HepG2 (cell line): ENCODE measurements around the gene ELMOD3. TPM values are rescaled to one million over a fixed set of nuclear protein-coding genes. Genes with fewer than 3 reads are reported as not detected.

ENCODE experiments used
- ATAC-seq: fragments of 200-7000 bp; cut with Tn5 transposase; 3 replicates; pipeline ENCODE4 v1.9.1; 2020; ENCODE audit warnings: mild to moderate bottlenecking, moderate library complexity
- BruUV-seq: library from RNA; stranded (reverse); fragments of 400-500 nt; replicated peaks from 2 replicates; lab custom pipeline; 2021; lab: Mats Ljungman, UMichigan
- CTCF ChIA-PET: fragments of 300-600 bp; formaldehyde crosslinking; extraction: SDS; loops from one replicate; lab custom pipeline; 2021; ENCODE audit warnings: low total read pairs, inconsistent platforms, low intra/inter-chr PET ratio; lab: Yijun Ruan, JAX
- POLR2A ChIA-PET: fragments of 350-600 bp; sonication (Branson Sonifier 250); formaldehyde crosslinking; loops from one replicate; lab custom pipeline; 2020; ENCODE audit warnings: antibody characterized with exemption, inconsistent platforms; lab: Yijun Ruan, JAX
- DNase-seq: peaks from one replicate; pipeline ENCODE4 v3.0.0-alpha.2; 2015; ENCODE audit warnings: low spot score
- FAIRE-seq: peaks from 3 replicates; lab custom pipeline; 2011; peaks lifted over from hg19 to GRCh38; lab: Jason Lieb, UNC
- H2AFZ ChIP-seq: one replicate; pipeline ENCODE4 v1.6.1; 2011; ENCODE audit warnings: low read length, inconsistent platforms
- H3K27ac ChIP-seq: fragments of 300-600 bp; 3 replicates; pipeline ENCODE4 v1.8.0; 2011; ENCODE audit warnings: mixed run types, mild to moderate bottlenecking, mixed read lengths, low read length, inconsistent platforms; ENCODE audit not compliant: insufficient read depth; ENCODE audit errors: extremely low read length
- H3K27me3 ChIP-seq, 2 experiments: fragments of 200-600 bp in 1 of 2; 2 replicates in 1 of 2; 3 replicates in 1 of 2; pipeline versions ENCODE4 v1.6.0 to v1.8.0; 2011; ENCODE audit warnings: low read length in 2 of 2, mild to moderate bottlenecking in 2 of 2, moderate library complexity in 2 of 2, inconsistent platforms in 1 of 2; ENCODE audit not compliant: insufficient read depth in 2 of 2, control insufficient read depth in 1 of 2
- H3K36me3 ChIP-seq, 2 experiments: fragments of 200-600 bp in 1 of 2; replicated peaks in 1 of 2; 2 replicates in 1 of 2; 3 replicates in 1 of 2; pipeline versions ENCODE4 v1.5.1 to v1.8.0; 2011; ENCODE audit warnings: low read length in 2 of 2, inconsistent platforms in 1 of 2; ENCODE audit not compliant: insufficient read depth in 2 of 2, control insufficient read depth in 1 of 2
- H3K4me1 ChIP-seq: 2 replicates; pipeline ENCODE4 v1.5.1; 2012; ENCODE audit warnings: low read length, inconsistent platforms; ENCODE audit not compliant: insufficient read depth
- H3K4me2 ChIP-seq: 2 replicates; pipeline ENCODE4 v1.6.0; 2011; ENCODE audit warnings: low read depth, low read length, inconsistent platforms
- H3K4me3 ChIP-seq, 3 experiments: fragments of 200-600 bp in 1 of 3; sonication (generic), shearing (Covaris generic) in 1 of 3; replicated peaks in 1 of 3; 2 replicates each; pipeline ENCODE4 v1.5.1; 2011 to 2016; ENCODE audit warnings: low read length in 3 of 3, inconsistent platforms in 2 of 3, low read depth in 2 of 3, mild to moderate bottlenecking in 2 of 3, control low read depth in 1 of 3, mixed read lengths in 1 of 3; ENCODE audit not compliant: insufficient read depth in 1 of 3
- H3K79me2 ChIP-seq: one replicate; pipeline ENCODE4 v1.6.1; 2011; ENCODE audit warnings: low read length, inconsistent platforms; ENCODE audit not compliant: insufficient read depth
- H3K9ac ChIP-seq: 2 replicates; pipeline ENCODE4 v1.6.0; 2011; ENCODE audit warnings: mild to moderate bottlenecking, low read depth, low read length, inconsistent platforms; ENCODE audit not compliant: insufficient read depth
- H3K9me3 ChIP-seq: 2 replicates; pipeline ENCODE4 v1.5.1; 2012; ENCODE audit warnings: mild to moderate bottlenecking, low read length
- H4K20me1 ChIP-seq: 2 replicates; pipeline ENCODE4 v1.6.0; 2011; ENCODE audit warnings: inconsistent platforms, mild to moderate bottlenecking, low read length, moderate library complexity; ENCODE audit not compliant: insufficient read depth
- FOSL1 ChIP-seq: sonication (generic); formaldehyde crosslinking; IDR thresholded peaks from 2 replicates; pipeline ENCODE4 v1.9.0; 2021; ENCODE audit warnings: missing genetic modification reagents, borderline replicate concordance
- HDAC2 ChIP-seq: sonication (generic); formaldehyde crosslinking; IDR thresholded peaks from 2 replicates; pipeline ENCODE4 v1.4.0; 2020; ENCODE audit warnings: missing genetic modification reagents
- ISX ChIP-seq: sonication (generic); formaldehyde crosslinking; conservative IDR thresholded peaks from 2 replicates; pipeline ENCODE4 v1.5.0; 2020; ENCODE audit warnings: missing genetic modification reagents
- NR2F1 ChIP-seq, 2 experiments: fragments of 450-650 bp in 1 of 2; formaldehyde crosslinking in 1 of 2; IDR thresholded peaks; 2 replicates each; pipeline versions ENCODE4 v1.5.0 to v1.6.1; 2016 to 2020; ENCODE audit warnings: mild to moderate bottlenecking in 1 of 2, missing compliant biosample characterization in 1 of 2, missing genetic modification reagents in 1 of 2, moderate library complexity in 1 of 2
- STAT5B ChIP-seq: sonication (generic); formaldehyde crosslinking; IDR thresholded peaks from 2 replicates; pipeline ENCODE4 v1.4.0; 2020; ENCODE audit warnings: missing genetic modification reagents
- ZBTB21 ChIP-seq: sonication (generic); formaldehyde crosslinking; IDR thresholded peaks from 2 replicates; pipeline ENCODE4 v1.4.0; 2020; ENCODE audit warnings: missing genetic modification reagents
- ZNF451 ChIP-seq: sonication (generic); formaldehyde crosslinking; IDR thresholded peaks from 2 replicates; pipeline ENCODE4 v1.5.0; 2020; ENCODE audit warnings: mild to moderate bottlenecking, missing genetic modification reagents
- ZNF615 ChIP-seq: sonication (generic); formaldehyde crosslinking; IDR thresholded peaks from 2 replicates; pipeline ENCODE4 v1.5.0; 2020; ENCODE audit warnings: mild to moderate bottlenecking, missing genetic modification reagents, borderline replicate concordance
- ZNF747 ChIP-seq: sonication (generic); formaldehyde crosslinking; IDR thresholded peaks from 2 replicates; pipeline ENCODE4 v1.8.1; 2023; ENCODE audit warnings: missing genetic modification reagents, mild to moderate bottlenecking, borderline replicate concordance
- ZSCAN29 ChIP-seq: sonication (generic); formaldehyde crosslinking; conservative IDR thresholded peaks from 2 replicates; pipeline ENCODE4 v1.4.0; 2020; ENCODE audit warnings: mild to moderate bottlenecking, missing genetic modification reagents
- WGBS: methylation state at CpG from one replicate; pipeline ENCODE4 v1.1.6; 2017; ENCODE audit warnings: low lambda C conversion rate; 5-methylcytosine and 5-hydroxymethylcytosine counted together
- in situ Hi-C: cut with HindIII; loops from 2 replicates; pipeline ENCODE4 v1.10.0; 2017; ENCODE audit warnings: low pct_unique_long_range_greater_than_20kb; ENCODE audit not compliant: extremely low pct_ligation_motif_present
- intact Hi-C: fragments of 100-400 bp; cut with micrococcal nuclease; formaldehyde crosslinking; loops from one replicate; pipeline ENCODE4 v1.10.0; 2022; ENCODE audit not compliant: unreplicated experiment
- polyA plus RNA-seq, 8 experiments: library from polyadenylated mRNA; depleted of rRNA in 3 of 8; stranded (reverse) in 7 of 8; unstranded in 1 of 8; fragments of >200 nt; fragmentation: Illumina TruSeq in 4 of 8; extraction: Trizol in 4 of 8; gene quantifications; 2 replicates each; pipeline versions ENCODE4 v1.2.1 to v1.2.3, GENCODE V29; 2011 to 2016; ENCODE audit warnings: low read depth in 4 of 8, missing spikeins in 1 of 8, mixed read lengths in 1 of 8; ENCODE audit not compliant: insufficient read depth in 1 of 8
- total RNA-seq, 5 experiments: library from RNA; depleted of rRNA; stranded (reverse); fragments of >200 nt; fragmentation: Illumina TruSeq; extraction: Trizol; gene quantifications; 2 replicates each; pipeline ENCODE4 v1.2.3, GENCODE V29; 2016; ENCODE audit warnings: low read depth in 1 of 5
- TF ChIP-seq, protein P1 (sequence below): sonication (generic); formaldehyde crosslinking; IDR thresholded peaks from 2 replicates; pipeline ENCODE4; 2020; ENCODE audit warnings: missing genetic modification reagents, mild to moderate bottlenecking, borderline replicate concordance
- TF ChIP-seq, protein P2 (sequence below): sonication (generic); formaldehyde crosslinking; IDR thresholded peaks from 2 replicates; pipeline ENCODE4 v1.4.0; 2020; ENCODE audit warnings: missing genetic modification reagents, borderline replicate concordance
- TF ChIP-seq, protein P3 (sequence below): sonication (generic); formaldehyde crosslinking; IDR thresholded peaks from 2 replicates; pipeline ENCODE4 v1.8.1; 2023; ENCODE audit warnings: missing genetic modification reagents, mild to moderate bottlenecking, borderline replicate concordance
- TF ChIP-seq, protein P4 (sequence below): IDR thresholded peaks from 2 replicates; pipeline ENCODE4 v1.6.1; 2016; ENCODE audit warnings: control low read depth

Gene ELMOD3
- total and polyA plus RNA-seq, 2 of the 13 experiments (the other 11 are each of a cell fraction or from before 2014, with no cell fraction given): 13.3 to 19.5 TPM

DNA sequence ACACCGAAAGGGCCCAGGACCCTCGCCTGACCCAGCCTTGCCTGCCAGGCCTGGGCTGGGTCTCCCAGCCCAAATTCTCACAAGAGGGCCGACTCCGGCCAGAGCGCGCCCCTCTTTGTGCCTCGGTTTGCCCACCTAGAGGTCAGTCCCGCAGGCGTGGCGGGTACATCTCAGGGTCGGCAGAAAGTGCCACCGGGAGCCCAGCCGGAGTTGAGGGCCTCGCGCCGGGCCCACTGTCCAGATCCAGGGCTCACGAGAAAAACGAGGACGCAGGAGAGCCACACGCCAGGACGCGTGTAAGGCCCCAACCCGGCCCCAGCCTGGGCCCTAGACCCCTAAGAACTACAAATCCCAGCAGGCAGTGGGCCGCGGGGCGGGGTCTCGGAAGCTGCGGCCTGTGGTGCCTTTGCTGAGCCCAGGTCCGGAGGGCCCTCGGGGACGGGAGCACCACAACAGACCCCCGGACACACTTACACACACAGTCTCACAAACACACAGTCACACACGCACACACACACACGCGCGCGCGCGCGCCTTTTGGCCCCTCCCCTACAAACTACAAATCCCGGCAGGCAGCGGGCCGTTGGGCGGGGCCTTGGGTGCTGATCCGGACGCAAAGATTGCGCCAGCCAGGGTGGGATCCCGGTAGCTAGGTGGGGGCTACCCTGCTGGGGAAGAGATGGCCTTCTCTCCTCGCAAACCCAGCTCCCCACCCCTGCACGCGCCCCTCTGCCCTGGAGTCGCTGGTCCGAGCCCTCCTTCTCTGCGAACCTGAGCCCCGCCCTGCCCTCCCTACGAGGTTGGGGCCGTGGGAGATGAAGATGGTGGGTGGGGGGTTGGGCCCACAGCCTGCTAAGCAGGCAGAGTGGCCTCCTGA, 63.8 kb downstream of the ELMOD3 start, which contains the start of gene SH2D6:
Gene SH2D6, plus strand, starts transcription at position 583 of the 877 bp plus-strand sequence. CDS start 10,752 bp downstream, outside the sequence.
- in situ Hi-C loops: no loop called here
- POLR2A ChIA-PET: interaction anchor here (1.0 to 5.7 kb wide), 36 partner anchors 7 to 688 kb away, joined by 3 to 363 read pairs (median 8); partner anchors contain the start of genes C2orf68, ELMOD3, GGCX and MAT2A
- CTCF ChIA-PET: no interaction called here
- TF ChIP-seq ZNF451 (CRISPR knock-in tag) (peak; percentile 14), ZNF615 (CRISPR knock-in tag) (no peak), ZSCAN29 (CRISPR knock-in tag) (no peak; the same call in 1 of the 2 replicates), STAT5B (CRISPR knock-in tag) (no peak), NR2F1 (CRISPR knock-in tag; IDR thresholded peaks at IDR 0.05) (peak in 1 of 2 experiments; percentile 13; a peak in 1 of 4 replicates), FOSL1 (CRISPR knock-in tag) (no peak), HDAC2 (CRISPR knock-in tag) (peak; percentile 39; the same call in 1 of the 2 replicates), ISX (CRISPR knock-in tag) (0 out of 2 replicates have a peak, but pooled peaks have one; percentile 72), ZNF747 (CRISPR knock-in tag) (peak; percentile 61; the same call in 1 of the 2 replicates), ZBTB21 (CRISPR knock-in tag) (peak; percentile 33)
- TF ChIP-seq, protein P1, sequence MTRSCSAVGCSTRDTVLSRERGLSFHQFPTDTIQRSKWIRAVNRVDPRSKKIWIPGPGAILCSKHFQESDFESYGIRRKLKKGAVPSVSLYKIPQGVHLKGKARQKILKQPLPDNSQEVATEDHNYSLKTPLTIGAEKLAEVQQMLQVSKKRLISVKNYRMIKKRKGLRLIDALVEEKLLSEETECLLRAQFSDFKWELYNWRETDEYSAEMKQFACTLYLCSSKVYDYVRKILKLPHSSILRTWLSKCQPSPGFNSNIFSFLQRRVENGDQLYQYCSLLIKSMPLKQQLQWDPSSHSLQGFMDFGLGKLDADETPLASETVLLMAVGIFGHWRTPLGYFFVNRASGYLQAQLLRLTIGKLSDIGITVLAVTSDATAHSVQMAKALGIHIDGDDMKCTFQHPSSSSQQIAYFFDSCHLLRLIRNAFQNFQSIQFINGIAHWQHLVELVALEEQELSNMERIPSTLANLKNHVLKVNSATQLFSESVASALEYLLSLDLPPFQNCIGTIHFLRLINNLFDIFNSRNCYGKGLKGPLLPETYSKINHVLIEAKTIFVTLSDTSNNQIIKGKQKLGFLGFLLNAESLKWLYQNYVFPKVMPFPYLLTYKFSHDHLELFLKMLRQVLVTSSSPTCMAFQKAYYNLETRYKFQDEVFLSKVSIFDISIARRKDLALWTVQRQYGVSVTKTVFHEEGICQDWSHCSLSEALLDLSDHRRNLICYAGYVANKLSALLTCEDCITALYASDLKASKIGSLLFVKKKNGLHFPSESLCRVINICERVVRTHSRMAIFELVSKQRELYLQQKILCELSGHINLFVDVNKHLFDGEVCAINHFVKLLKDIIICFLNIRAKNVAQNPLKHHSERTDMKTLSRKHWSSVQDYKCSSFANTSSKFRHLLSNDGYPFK (CRISPR knock-in tag): peak; percentile 56; the same call in 1 of the 2 replicates
- TF ChIP-seq, protein P2, sequence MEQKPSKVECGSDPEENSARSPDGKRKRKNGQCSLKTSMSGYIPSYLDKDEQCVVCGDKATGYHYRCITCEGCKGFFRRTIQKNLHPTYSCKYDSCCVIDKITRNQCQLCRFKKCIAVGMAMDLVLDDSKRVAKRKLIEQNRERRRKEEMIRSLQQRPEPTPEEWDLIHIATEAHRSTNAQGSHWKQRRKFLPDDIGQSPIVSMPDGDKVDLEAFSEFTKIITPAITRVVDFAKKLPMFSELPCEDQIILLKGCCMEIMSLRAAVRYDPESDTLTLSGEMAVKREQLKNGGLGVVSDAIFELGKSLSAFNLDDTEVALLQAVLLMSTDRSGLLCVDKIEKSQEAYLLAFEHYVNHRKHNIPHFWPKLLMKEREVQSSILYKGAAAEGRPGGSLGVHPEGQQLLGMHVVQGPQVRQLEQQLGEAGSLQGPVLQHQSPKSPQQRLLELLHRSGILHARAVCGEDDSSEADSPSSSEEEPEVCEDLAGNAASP: peak; percentile 11
- TF ChIP-seq, protein P3, sequence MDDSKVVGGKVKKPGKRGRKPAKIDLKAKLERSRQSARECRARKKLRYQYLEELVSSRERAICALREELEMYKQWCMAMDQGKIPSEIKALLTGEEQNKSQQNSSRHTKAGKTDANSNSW (CRISPR knock-in tag): no peak
- TF ChIP-seq, protein P4, sequence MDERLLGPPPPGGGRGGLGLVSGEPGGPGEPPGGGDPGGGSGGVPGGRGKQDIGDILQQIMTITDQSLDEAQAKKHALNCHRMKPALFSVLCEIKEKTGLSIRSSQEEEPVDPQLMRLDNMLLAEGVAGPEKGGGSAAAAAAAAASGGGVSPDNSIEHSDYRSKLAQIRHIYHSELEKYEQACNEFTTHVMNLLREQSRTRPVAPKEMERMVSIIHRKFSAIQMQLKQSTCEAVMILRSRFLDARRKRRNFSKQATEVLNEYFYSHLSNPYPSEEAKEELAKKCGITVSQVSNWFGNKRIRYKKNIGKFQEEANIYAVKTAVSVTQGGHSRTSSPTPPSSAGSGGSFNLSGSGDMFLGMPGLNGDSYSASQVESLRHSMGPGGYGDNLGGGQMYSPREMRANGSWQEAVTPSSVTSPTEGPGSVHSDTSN (CRISPR knock-in tag): no peak

More for the DNA sequence above, 63.8 kb downstream of the ELMOD3 start, which contains the start of gene SH2D6:
- intact Hi-C loops: loop anchor here (1.0 kb wide), 1 partner anchor 93 kb away; no protein-coding TSS in a partner anchor
- Histone ChIP-seq H3K9me3 (no peaks in the 10 kb centered on the region), H3K79me2 (peaks cover 4% of the 10 kb centered on the region), H3K27ac (peak within 1 kb of the TSS; percentile 83), H3K4me2 (peak within 1 kb of the TSS; percentile 97), H3K9ac (peak within 1 kb of the TSS; percentile 92), H3K36me3 (no peaks in the 10 kb centered on the region), H3K4me1 (peaks cover 79% of the 10 kb centered on the region), H4K20me1 (no peaks in the 10 kb centered on the region), H3K27me3 (no peaks in the 10 kb centered on the region), H3K4me3 (peak within 1 kb of the TSS; percentile 80 to 97 (median 91)), H2AFZ (peak within 1 kb of the TSS; percentile 92)
- WGBS: 17% methylated on average over 25 of the region's 57 CpGs
- DNase-seq (peak; percentile 86), ATAC-seq (peak; percentile 71), FAIRE-seq (no peak)
- BruUV-seq: no TSS peak
